Brain pericyte (primary cell): ENCODE data around the gene EPS8L2.

Experiments used
- DNase-seq: peaks from one replicate; pipeline ENCODE4 v3.0.0-alpha.2; 2012; ENCODE audit warnings: low read depth, low spot score

The EPS8L2 gene

GRCh38 chr11:704228-704674, 1.8 kb upstream of the EPS8L2 start:
- DNase-seq: no peak

GRCh38 chr11:704781-705645, 1.0 kb upstream of the EPS8L2 start:
- no peak for DNase-seq

DNA sequence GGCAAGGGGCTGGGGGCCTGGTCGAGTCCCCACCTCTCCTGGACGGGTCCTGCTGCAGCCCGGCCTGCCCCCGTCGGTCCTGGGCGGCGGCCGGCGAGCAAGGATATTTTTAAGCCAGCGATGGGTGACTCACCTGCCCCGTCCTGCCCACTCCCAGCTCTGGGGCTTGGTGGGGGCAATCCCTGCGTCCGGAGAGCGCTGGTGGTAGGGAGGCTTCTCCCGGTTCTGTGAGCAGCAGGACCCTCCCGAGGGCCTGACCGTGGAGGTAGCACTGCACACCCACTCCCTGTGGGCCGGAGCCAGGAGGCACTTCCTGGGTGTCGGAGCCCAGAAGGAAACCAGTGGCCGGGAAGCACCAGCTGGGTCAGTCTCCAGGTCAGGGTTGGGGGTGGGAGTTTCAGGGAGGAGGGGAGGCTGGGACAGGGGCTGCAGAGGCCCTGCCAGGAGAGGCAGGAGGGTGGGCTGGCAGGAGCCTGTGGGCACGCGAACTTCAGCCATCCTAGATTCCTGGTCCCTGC, 467 bp downstream of the EPS8L2 start:
- no peak for DNase-seq

GRCh38 chr11:706957-707816, 1.2 kb downstream of the EPS8L2 start:
- no peak for DNase-seq

DNA sequence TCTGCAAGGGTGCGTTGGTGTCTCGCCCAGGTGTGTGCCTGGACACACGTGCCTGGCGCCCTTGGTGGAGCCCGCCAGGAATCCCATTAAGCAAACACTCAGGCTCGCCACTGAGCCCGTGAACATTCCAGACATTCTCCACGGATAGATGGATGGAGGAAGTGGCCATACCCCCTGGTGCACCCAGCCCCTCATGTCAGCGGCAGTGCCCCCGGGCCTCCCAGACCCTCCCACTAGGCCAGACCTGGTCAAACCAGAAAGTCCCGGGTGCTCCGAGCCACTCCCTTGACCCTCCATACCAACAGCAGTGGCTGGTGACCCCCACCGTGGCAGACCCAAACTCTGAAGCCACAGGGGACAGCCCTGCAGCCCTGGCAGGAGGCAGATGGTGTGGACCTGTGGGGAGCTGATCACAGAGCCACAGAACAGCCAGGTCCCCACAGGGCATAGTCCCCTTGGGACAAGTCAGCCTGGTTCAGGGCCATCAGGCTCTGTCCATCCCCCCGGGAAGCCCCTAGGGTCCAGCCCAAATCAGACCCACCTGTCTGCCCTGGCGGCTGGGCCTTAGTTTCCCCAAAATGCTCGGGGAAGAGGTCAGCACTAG, 1.9 kb downstream of the EPS8L2 start:
- no peak for DNase-seq

- no peak for DNase-seq
Measured at GRCh38 chr11:708511-708910, 2.5 kb downstream of the EPS8L2 start.

GRCh38 chr11:709109-709997, 3.3 kb downstream of the EPS8L2 start:
- DNase-seq: no peak

DNA sequence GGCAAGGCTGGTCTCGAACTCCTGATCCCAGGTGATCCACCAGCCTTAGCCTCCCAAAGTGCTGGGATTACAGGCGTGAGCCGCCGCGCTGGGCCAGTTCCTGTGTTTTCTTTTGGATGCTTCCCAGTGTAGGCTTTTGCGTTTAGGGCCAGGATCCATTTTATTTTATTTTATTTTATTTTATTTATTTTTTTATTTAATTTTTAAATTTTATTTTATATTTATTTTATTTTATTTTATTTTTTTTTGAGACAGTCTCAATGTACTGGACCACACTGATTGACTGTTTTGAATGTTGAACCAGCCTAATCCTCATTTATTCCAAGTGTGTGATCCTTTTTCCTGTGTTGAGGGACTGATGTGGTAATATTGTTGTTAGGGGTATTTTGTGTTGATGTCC, 8.4 kb downstream of the EPS8L2 start:
- DNase-seq: no peak

GRCh38 chr11:719214-720016, 13.4 kb downstream of the EPS8L2 start:
- no peak for DNase-seq

DNA sequence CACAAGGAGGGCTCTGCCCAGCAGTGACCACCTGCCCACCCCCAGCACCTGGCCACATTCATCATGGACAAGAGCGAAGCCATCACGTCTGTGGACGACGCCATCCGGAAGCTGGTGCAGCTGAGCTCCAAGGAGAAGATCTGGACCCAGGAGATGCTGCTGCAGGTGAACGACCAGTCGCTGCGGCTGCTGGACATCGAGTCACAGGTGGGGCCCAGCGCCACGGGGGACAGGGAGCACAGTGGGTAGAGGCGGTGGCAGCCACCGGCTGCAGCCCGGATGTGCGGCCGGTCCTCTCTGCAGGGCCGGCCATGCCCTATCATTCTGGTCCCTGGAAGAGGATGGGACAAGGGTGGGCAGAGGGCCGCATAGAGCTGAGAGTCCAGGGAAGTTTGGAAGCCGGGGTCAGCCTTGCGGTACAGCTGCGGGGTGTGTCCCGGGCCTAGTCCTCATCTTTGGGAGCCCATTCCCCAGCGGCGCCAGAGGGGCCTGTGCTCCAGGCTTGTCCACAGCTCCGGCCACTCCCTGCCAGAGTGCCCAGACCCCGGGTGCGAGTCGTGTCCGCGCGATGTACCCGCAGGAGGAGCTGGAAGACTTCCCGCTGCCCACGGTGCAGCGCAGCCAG, 14.1 kb downstream of the EPS8L2 start:
- DNase-seq: no peak

- no peak for DNase-seq
Measured at GRCh38 chr11:720642-721246, 14.7 kb downstream of the EPS8L2 start.

- no peak for DNase-seq
Measured at GRCh38 chr11:721247-721740, 15.3 kb downstream of the EPS8L2 start.

DNA sequence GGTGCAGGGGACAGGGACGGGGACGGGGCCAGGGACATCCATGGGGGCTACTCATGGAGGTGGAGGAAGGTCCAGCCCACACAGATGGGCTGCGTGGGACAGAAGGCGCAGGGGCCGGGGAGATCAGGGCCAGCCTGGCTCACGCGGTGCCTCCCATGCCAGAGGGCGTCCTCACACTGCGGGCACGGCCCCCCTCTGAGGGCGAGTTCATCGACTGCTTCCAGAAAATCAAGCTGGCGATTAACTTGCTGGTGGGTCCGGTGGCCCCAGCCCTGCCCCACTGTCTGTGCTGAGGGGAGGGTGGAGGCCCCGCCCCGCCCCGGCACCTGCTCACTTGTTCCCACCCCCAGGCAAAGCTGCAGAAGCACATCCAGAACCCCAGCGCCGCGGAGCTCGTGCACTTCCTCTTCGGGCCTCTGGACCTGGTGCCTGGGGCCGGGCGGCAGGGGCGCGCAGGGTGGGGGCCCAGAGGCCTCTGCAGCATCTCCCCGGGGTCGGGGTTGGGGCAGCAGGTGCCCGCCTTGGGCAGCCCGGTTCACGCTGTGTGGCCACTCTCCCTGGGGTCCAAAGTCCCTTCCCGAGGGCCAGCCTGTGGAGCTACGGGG, 15.8 kb downstream of the EPS8L2 start:
- no peak for DNase-seq

DNA sequence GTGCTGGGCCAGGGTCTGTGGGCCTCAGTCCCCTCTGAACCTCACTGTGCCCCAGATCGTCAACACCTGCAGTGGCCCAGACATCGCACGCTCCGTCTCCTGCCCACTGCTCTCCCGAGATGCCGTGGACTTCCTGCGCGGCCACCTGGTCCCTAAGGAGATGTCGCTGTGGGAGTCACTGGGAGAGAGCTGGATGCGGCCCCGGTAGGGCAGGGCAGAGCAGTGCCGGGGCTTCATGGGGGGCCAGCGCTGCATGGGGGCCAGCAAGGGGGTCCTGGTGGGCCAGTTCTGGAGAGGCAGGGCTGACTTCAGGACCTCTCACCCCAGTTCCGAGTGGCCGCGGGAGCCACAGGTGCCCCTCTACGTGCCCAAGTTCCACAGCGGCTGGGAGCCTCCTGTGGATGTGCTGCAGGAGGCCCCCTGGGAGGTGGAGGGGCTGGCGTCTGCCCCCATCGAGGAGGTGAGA, 16.3 kb downstream of the EPS8L2 start:
- no peak for DNase-seq

DNA sequence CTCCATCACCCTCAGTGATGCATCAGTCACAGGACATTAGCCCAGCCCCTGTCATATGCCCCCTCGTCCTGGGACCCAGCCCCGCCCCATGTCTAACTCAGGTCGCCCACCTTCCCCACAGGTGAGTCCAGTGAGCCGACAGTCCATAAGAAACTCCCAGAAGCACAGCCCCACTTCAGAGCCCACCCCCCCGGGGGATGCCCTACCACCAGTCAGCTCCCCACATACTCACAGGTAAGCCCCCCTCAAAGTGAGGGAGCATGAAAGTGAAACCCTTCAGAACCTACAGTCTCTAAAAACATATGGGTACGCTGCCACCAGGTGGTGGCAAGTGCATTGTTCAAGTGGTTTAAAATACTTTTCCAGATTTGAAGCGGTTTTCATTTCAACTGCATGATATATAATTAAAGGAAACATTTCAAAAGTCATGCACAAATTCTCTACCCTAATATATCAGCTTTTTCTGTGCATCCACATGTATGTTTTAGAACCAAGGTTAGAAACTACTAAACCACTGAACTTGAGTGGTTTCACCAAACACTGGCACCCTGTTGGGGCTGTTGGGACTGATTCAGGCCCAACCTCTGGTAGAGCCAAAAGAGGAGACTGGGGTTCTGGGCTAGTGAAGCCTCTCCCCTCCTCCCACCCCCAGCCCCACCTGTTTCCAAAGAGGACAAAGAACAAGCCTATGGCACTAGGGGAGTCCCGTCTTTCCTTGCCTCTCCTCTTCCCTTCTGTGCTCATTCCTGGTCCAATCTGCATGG, 17.3 kb downstream of the EPS8L2 start:
- DNase-seq: no peak

DNA sequence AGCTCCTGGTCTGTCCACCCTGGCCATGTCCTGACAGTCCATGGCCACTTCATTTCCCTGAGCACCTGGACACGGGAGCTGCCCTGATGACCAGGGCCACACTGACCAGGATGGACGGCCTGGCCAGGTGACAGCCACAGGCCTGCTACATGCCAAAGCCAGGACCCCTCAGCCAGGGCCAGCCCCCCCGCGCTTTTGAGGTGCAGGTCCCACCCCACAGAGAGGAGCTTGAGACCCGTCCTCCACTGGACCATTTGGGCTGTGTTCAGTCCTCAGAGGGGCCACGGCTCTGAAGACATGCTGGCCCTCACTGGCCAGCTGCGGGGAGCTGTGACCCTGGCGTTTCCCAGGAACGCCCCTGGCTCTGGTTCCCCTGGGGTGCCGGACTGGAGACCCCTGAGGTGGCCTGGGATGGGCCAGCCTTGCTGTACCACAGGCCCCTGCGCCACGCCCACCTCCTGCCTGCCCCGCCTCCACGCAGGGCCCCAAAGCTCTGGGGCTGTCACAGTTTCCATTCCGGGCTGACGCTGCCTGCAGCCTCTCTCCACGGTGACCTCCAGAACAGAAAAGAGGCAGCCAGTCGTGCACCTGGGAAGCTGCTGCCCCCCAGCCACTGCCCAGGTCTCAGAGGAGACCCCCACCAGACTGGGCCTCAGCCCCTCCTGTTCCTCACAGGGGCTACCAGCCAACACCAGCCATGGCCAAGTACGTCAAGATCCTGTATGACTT, 18.2 kb downstream of the EPS8L2 start:
- DNase-seq: no peak

DNA sequence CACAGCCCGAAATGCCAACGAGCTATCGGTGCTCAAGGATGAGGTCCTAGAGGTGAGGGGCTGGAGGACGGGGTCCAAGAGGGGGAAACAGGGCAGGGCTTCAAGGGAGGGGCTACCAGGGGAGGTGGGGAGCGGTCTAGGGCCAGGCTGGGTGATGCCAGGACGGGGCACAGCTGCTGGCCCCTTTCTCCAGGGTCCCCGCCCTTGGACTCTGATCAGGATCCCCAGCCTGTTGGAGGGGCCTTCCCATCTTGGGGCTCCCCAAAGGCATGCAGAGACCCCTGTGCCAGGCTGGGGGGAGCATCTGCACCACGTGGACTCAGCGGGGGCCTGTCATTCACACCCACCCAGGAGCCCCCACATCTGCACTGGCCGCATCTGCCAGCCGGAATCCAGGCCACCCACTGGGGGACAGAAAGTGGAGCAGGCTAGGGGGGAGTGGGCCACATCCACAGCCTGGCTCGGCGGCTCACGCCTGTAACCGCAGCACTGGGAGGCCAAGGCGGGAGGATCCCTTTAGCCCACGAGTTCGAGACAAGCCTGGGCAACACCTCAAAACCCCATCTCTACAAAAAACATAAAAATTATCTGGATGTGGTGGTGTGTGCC, 18.9 kb downstream of the EPS8L2 start:
- DNase-seq: no peak
